Liver (tissue), 9 donors: ENCODE results near the gene TIMM17B. TPM values are rescaled to one million over a fixed set of nuclear protein-coding genes. Genes with fewer than 3 reads are reported as not detected.

Experiments used
- DNase-seq: peaks from one replicate; pipeline ENCODE4 v3.0.0-alpha.2; 2017; ENCODE audit warnings: low spot score
- H3K27ac ChIP-seq, 2 donors: one replicate each; pipeline ENCODE4 v1.7.0; 2013; ENCODE audit warnings: inconsistent platforms in 2 of 2, low read length in 2 of 2, control low read depth in 1 of 2, low read depth in 1 of 2, mild to moderate bottlenecking in 1 of 2
- H3K27me3 ChIP-seq, 4 donors: one replicate each; pipeline versions ENCODE4 v1.6.1 to v1.7.0; 2013; ENCODE audit warnings: low read length in 3 of 4, inconsistent platforms in 1 of 4, mild to moderate bottlenecking in 1 of 4, moderate library complexity in 1 of 4; ENCODE audit not compliant: control insufficient read depth in 4 of 4, insufficient read depth in 4 of 4
- H3K36me3 ChIP-seq, 4 donors: one replicate each; pipeline versions ENCODE4 v1.6.1 to v1.7.0; 2013; ENCODE audit warnings: low read length in 3 of 4, mild to moderate bottlenecking in 3 of 4, low read depth in 1 of 4, moderate library complexity in 1 of 4; ENCODE audit not compliant: control insufficient read depth in 4 of 4, insufficient read depth in 3 of 4
- H3K4me1 ChIP-seq, 4 donors: one replicate each; pipeline versions ENCODE4 v1.6.1 to v1.7.0; 2013; ENCODE audit warnings: low read length in 3 of 4, mild to moderate bottlenecking in 3 of 4, moderate library complexity in 1 of 4; ENCODE audit not compliant: control insufficient read depth in 4 of 4, insufficient read depth in 4 of 4
- H3K4me3 ChIP-seq, 3 donors: one replicate each; pipeline versions ENCODE4 v1.6.1 to v1.7.0; 2013; ENCODE audit warnings: low read length in 3 of 3, control low read depth in 1 of 3, low read depth in 1 of 3, mild to moderate bottlenecking in 1 of 3
- H3K9ac ChIP-seq, 2 donors: one replicate each; pipeline ENCODE4 v1.7.0; 2013; ENCODE audit warnings: low read length in 2 of 2, mild to moderate bottlenecking in 2 of 2, moderate library complexity in 2 of 2, control low read depth in 1 of 2, low read depth in 1 of 2
- H3K9me3 ChIP-seq, 4 donors: one replicate each; pipeline versions ENCODE4 v1.6.1 to v1.7.0; 2013; ENCODE audit warnings: low read length in 3 of 4; ENCODE audit not compliant: control insufficient read depth in 4 of 4
- ATF3 ChIP-seq: IDR thresholded peaks from 2 replicates; pipeline ENCODE4 v1.6.1; 2016; ENCODE audit warnings: antibody characterized with exemption
- EGR1 ChIP-seq, 2 donors: IDR thresholded peaks; 2 replicates each; pipeline ENCODE4 v1.6.1; 2016 to 2018; ENCODE audit warnings: antibody characterized with exemption in 2 of 2, low read depth in 2 of 2
- FOXA1 ChIP-seq: IDR thresholded peaks from 2 replicates; pipeline ENCODE4 v1.6.1; 2016; ENCODE audit warnings: antibody characterized with exemption
- FOXA2 ChIP-seq: IDR thresholded peaks from 2 replicates; pipeline ENCODE4 v1.6.1; 2016; ENCODE audit warnings: antibody characterized with exemption
- GABPA ChIP-seq, 2 donors: IDR thresholded peaks in 1 of 2; conservative IDR thresholded peaks in 1 of 2; 2 replicates each; pipeline ENCODE4 v1.6.1; 2016; ENCODE audit warnings: antibody characterized with exemption in 2 of 2, mild to moderate bottlenecking in 1 of 2, moderate library complexity in 1 of 2
- HNF4A ChIP-seq, 2 donors: conservative IDR thresholded peaks; 2 replicates each; pipeline ENCODE4 v1.6.1; 2016; ENCODE audit warnings: antibody characterized with exemption in 2 of 2, mild to moderate bottlenecking in 2 of 2
- HNF4G ChIP-seq: IDR thresholded peaks from 2 replicates; pipeline ENCODE4 v1.6.1; 2016; ENCODE audit warnings: antibody characterized with exemption
- JUND ChIP-seq, 2 donors: IDR thresholded peaks; 2 replicates each; pipeline ENCODE4 v1.6.1; 2016; ENCODE audit warnings: antibody characterized with exemption in 2 of 2
- MAX ChIP-seq: IDR thresholded peaks from 2 replicates; pipeline ENCODE4 v1.6.1; 2016; ENCODE audit warnings: antibody characterized with exemption
- NR2F2 ChIP-seq: IDR thresholded peaks from 2 replicates; pipeline ENCODE4 v1.6.1; 2016; ENCODE audit warnings: antibody characterized with exemption
- RAD21 ChIP-seq, 2 donors: IDR thresholded peaks; 2 replicates each; pipeline ENCODE4 v1.6.1; 2016; ENCODE audit warnings: antibody characterized with exemption in 2 of 2, mild to moderate bottlenecking in 2 of 2
- REST ChIP-seq: IDR thresholded peaks from 2 replicates; pipeline ENCODE4 v1.6.1; 2016; ENCODE audit warnings: antibody characterized with exemption, mild to moderate bottlenecking
- SP1 ChIP-seq: IDR thresholded peaks from 2 replicates; pipeline ENCODE4 v1.6.1; 2018; ENCODE audit warnings: antibody characterized with exemption, mild to moderate bottlenecking
- TAF1 ChIP-seq: conservative IDR thresholded peaks from 2 replicates; pipeline ENCODE4 v1.6.1; 2016; ENCODE audit warnings: antibody characterized with exemption, mild to moderate bottlenecking
- YY1 ChIP-seq: IDR thresholded peaks from 2 replicates; pipeline ENCODE4 v1.6.1; 2016; ENCODE audit warnings: antibody characterized with exemption, mild to moderate bottlenecking
- ZBTB33 ChIP-seq: IDR thresholded peaks from 2 replicates; pipeline ENCODE4 v1.6.1; 2016; ENCODE audit warnings: antibody characterized with exemption
- WGBS: extraction: QIAGEN DNeasy Blood & Tissue Kit; methylation state at CpG from one replicate; pipeline ENCODE4 v1.1.7; 2013; 5-methylcytosine and 5-hydroxymethylcytosine counted together
- polyA plus RNA-seq, 2 donors: library from polyadenylated mRNA; stranded (reverse) in 1 of 2; unstranded in 1 of 2; fragments of 200-250 nt in 1 of 2; fragments of >200 nt in 1 of 2; fragmentation: Nextera tagmentation in 1 of 2; extraction: Ambion mirVana in 1 of 2; gene quantifications; one replicate each; pipeline versions ENCODE4 v1.2.1 to v1.2.3, GENCODE V29; 2013 to 2015
- total RNA-seq, 2 donors: library from RNA; depleted of rRNA; stranded (reverse); fragments of >200 nt; gene quantifications; one replicate each; pipeline ENCODE4 v1.2.3, GENCODE V29; 2014
- donor health status: healthy.
- donor health status: healthy.
- donor health status: healthy.
- donor health status: healthy.
- donor health status: healthy.

TIMM17B gene
- total and polyA plus RNA-seq, 4 donors = 22.8 to 53.1 (median 30.0) TPM

- Histone ChIP-seq H3K27me3 (no peaks in the 10 kb centered on the region), H3K4me1 (peaks cover 6 to 13% (median 10%) of the 10 kb centered on the region in 4 donors), H3K4me3 (peak overlapping the region; percentile 61 to 85 (median 85)), H3K36me3 (peaks cover 0 to 16% (median 3%) of the 10 kb centered on the region in 4 donors), H3K9ac (peak overlapping the region; percentile 78 to 92), H3K9me3 (no peaks in the 10 kb centered on the region), H3K27ac (peak overlapping the region; percentile 97 to 98)
- whole genome bisulfite sequencing = under 1% methylated on average over 38 of the region's 38 CpGs
- TF ChIP-seq ATF3 (no peak), JUND (IDR thresholded peaks at IDR 0.05) (no peak), NR2F2 (no peak), GABPA (IDR thresholded peaks at IDR 0.05 in 1 of 2, conservative IDR thresholded peaks at IDR 0.05 in 1 of 2) (peak in 1 of 2 donors; percentile 58), RAD21 (IDR thresholded peaks at IDR 0.05) (peak in 1 of 2 donors; percentile 4), ZBTB33 (no peak), MAX (no peak)
- DNase-seq = peak; percentile 74
These were observed 377 bp downstream of the TIMM17B start for GRCh38 chrX:48897157-48897624.

- peak overlapping the region; percentile 61 to 85 (median 85) for H3K4me3 ChIP-seq
- no peak for DNase-seq
- H3K9me3 ChIP-seq = no peaks in the 10 kb centered on the region
- peaks cover 0 to 10% (median 1%) of the 10 kb centered on the region in 4 donors for H3K36me3 ChIP-seq
- 47% methylated on average over 9 of the region's 9 CpGs for WGBS
- TF ChIP-seq HNF4G = no peak
- no peak for TF ChIP-seq YY1
- no peak for TF ChIP-seq MAX
- TF ChIP-seq ZBTB33 = no peak
- peak overlapping the region; percentile 97 to 98 for H3K27ac ChIP-seq
- H3K27me3 ChIP-seq = no peaks in the 10 kb centered on the region
- peak overlapping the region; percentile 72 to 78 for H3K9ac ChIP-seq
- peaks cover 10 to 17% (median 13%) of the 10 kb centered on the region in 4 donors for H3K4me1 ChIP-seq
These were observed 957 bp downstream of the TIMM17B start for GRCh38 chrX:48896611-48897011.

GRCh38 chrX:48894891-48895290 is 2.7 kb downstream of the TIMM17B start:
- H3K9me3 ChIP-seq = no peaks in the 10 kb centered on the region
- H3K4me3 ChIP-seq = no peak overlapping the region
- H3K27ac ChIP-seq = no peak overlapping the region
- no peak overlapping the region for H3K9ac ChIP-seq
- WGBS = 90% methylated on average over 6 of the region's 6 CpGs
- peaks cover 10 to 21% (median 14%) of the 10 kb centered on the region in 4 donors for H3K4me1 ChIP-seq
- no peak for DNase-seq
- H3K36me3 ChIP-seq = peaks cover 0 to 6% (median 0%) of the 10 kb centered on the region in 4 donors
- TF ChIP-seq REST = no peak
- no peak for TF ChIP-seq GABPA (IDR thresholded peaks at IDR 0.05 in 1 of 2, conservative IDR thresholded peaks at IDR 0.05 in 1 of 2)
- no peak for TF ChIP-seq HNF4A (conservative IDR thresholded peaks at IDR 0.05)
- no peak for TF ChIP-seq MAX
- TF ChIP-seq JUND (IDR thresholded peaks at IDR 0.05) = no peak
- TF ChIP-seq YY1 = no peak
- TF ChIP-seq EGR1 (IDR thresholded peaks at IDR 0.05; ENCODE audit: low read depth in 2 of 2) = no peak
- no peak for TF ChIP-seq SP1
- TF ChIP-seq TAF1 = no peak
- TF ChIP-seq FOXA2 = no peak
- no peak for TF ChIP-seq FOXA1
- TF ChIP-seq ZBTB33 = no peak
- no peak for TF ChIP-seq RAD21 (IDR thresholded peaks at IDR 0.05)
- no peak for TF ChIP-seq NR2F2
- no peaks in the 10 kb centered on the region for H3K27me3 ChIP-seq
